Measurements from ENCODE around the gene FHL1. TPM values are rescaled to one million over a fixed set of nuclear protein-coding genes. Genes with fewer than 3 reads are reported as not detected.

Gene FHL1
- total RNA-seq, 1 donor from 2014 or later: 26.8 TPM

DNA sequence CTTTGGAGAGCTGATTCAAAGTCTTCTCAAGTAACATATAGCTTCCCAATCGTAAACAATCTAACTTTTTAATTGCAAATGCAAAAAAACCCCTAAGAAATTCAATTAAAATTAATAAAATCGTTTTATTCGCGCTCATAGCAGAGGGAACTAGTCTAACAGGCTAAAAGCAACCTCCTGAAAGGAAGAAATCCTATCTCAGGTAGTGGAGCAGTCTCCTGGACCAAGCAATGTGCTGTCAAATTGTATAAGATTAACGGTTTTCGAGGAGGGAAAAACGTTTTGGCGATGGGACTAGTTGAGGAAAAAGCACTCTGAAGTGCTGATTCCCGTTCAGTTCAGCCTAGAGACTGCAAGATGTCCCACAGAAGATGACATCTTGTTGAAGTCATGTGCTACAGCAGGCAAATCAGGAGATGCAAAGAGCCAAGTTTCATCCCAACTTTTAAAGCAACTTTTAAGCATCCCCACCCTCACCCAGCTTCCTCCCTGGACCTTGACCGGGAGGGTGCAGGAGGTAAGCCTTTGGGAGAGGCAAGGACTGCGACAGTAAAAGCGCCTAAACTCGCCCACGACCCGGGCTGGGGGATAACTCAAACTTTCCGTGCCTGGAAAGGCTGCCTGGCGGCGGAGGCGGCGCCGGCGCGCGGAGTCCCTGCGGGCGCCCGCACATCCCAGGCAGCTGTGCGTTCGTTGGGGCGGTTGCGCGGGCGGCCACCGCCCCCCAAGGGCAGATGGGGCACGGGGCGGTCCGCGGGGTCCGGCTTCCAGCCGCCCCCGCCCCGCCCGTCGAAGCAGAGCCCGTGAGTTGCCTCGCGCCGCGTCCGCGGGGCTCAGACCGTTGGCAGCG, 103.1 kb downstream of the FHL1 start:
- peaks cover 1% of the 10 kb centered on the region for H3K27me3 Mint-ChIP-seq (ENCODE audit: low read depth)
- no peak for DNase-seq (ENCODE audit: low spot score in 2 of 2, unreplicated experiment in 2 of 2)
- H3K27ac Mint-ChIP-seq: no peak overlapping the region
- peaks cover 8% of the 10 kb centered on the region for H3K9me3 Mint-ChIP-seq
- H3K4me1 Mint-ChIP-seq: no peaks in the 10 kb centered on the region
- TF ChIP-seq, protein P1, sequence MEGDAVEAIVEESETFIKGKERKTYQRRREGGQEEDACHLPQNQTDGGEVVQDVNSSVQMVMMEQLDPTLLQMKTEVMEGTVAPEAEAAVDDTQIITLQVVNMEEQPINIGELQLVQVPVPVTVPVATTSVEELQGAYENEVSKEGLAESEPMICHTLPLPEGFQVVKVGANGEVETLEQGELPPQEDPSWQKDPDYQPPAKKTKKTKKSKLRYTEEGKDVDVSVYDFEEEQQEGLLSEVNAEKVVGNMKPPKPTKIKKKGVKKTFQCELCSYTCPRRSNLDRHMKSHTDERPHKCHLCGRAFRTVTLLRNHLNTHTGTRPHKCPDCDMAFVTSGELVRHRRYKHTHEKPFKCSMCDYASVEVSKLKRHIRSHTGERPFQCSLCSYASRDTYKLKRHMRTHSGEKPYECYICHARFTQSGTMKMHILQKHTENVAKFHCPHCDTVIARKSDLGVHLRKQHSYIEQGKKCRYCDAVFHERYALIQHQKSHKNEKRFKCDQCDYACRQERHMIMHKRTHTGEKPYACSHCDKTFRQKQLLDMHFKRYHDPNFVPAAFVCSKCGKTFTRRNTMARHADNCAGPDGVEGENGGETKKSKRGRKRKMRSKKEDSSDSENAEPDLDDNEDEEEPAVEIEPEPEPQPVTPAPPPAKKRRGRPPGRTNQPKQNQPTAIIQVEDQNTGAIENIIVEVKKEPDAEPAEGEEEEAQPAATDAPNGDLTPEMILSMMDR (IDR thresholded peaks at IDR 0.05; ENCODE audit: unreplicated experiment): no peak
- H3K36me3 Mint-ChIP-seq: no peaks in the 10 kb centered on the region
- H3K4me3 Mint-ChIP-seq: peak overlapping the region; percentile 70

DNA sequence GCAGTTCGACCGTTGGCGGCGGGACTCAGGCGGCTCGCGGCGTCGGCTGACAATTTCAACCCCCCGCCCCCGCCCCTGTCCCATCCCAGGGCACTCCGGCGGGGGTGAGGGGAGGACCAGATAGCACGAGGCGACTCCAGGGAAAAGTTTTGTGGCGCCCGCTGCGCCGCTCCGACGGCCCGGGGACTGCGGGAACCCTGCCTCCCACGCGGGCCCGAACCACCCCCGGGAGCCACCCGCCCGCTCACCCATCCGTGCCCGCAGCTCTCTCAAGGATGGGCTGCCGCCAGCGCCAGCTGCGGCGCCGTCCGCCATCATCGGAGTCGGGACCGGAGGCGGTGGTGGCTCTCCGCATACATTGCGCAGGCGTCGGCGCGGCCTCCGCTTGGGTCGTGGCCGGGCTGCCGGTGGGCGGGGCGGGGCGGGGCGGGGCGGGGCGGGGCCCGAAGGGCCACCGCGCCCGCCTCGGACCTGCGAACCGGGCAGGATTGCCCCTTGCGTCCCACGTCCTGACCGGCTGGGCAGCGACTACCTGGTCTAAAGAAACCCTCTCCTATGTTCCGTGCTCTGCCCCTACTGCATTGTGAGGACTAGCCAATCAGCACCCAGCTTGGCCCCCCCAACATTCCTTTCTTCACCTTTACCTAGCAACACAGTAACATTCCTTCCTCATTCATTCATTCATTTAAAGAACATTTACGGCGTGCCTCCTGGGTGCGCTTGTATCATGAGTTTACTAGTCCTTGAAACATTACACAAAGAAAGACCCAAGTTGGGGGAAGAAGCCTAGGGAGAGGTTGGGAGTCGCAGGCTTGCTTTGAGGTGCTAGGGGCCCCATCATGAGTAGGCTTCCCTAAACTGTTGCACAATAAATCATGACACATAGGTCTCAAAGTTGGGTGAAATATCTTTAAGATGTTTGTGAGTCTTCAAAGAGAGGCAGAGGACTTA, 104.0 kb downstream of the FHL1 start, which contains the start of gene MAP7D3:
MAP7D3 (minus strand) TSS at position 360 of the 951 bp plus-strand sequence; CDS start at position 318, 42 bp downstream.
- Mint-ChIP-seq H3K4me3 (peak within 1 kb of the TSS; percentile 80), H3K27me3 (ENCODE audit: low read depth) (peaks cover 5% of the 10 kb centered on the region), H3K4me1 (no peaks in the 10 kb centered on the region), H3K36me3 (no peaks in the 10 kb centered on the region), H3K9me3 (peaks cover 4% of the 10 kb centered on the region), H3K27ac (peak within 1 kb of the TSS; percentile 82)
- TF ChIP-seq, protein P1 (IDR thresholded peaks at IDR 0.05; ENCODE audit: unreplicated experiment): no peak
- peak; percentile 43 to 47 for DNase-seq (ENCODE audit: low spot score in 2 of 2, unreplicated experiment in 2 of 2)

DNA sequence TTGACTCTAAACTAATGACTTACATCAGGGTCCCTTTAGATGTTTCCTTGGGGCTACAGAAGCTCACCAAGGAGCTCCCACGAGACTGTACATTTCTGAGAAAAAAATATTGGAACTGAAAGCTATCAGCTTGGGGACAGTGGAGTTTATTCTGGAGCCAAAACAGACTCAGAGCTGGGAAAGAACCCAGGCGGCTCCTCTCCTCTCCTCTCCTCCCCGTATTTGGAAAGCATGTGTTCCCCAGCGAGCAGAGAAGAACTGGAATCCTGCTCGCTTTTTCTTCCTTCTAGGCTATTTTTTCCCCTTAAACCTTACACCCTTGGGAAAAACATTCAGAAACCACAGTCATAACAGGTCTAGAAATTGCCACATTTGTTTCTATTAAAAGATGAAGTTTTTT, 108.2 kb downstream of the FHL1 start:
- TF ChIP-seq, protein P1 (IDR thresholded peaks at IDR 0.05; ENCODE audit: unreplicated experiment): no peak
- peaks cover 5% of the 10 kb centered on the region for H3K27me3 Mint-ChIP-seq (ENCODE audit: low read depth)
- H3K9me3 Mint-ChIP-seq: peaks cover 6% of the 10 kb centered on the region
- H3K4me3 Mint-ChIP-seq: no peak overlapping the region
- H3K27ac Mint-ChIP-seq: no peak overlapping the region
- no peaks in the 10 kb centered on the region for H3K36me3 Mint-ChIP-seq
- H3K4me1 Mint-ChIP-seq: no peaks in the 10 kb centered on the region
- no peak for DNase-seq (ENCODE audit: low spot score in 2 of 2, unreplicated experiment in 2 of 2)

DNA sequence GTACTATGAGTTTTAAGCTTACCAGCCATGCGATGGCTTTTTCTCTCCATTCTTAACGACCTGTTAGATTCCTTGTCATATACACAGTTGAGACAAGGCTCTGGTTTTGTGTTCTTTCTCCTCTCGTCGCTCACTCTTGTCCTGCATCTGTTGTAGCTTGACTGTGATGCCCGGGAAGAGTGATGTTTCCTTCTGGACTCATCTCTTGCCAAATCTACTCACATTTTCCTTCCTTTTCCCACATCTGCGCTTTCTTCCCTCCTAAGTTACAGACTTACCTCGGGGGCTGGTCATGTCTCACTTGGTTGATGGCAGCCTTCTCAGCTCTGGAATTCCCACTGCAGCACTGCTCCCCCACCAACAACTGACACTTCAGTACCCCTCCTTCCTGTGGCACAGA, 108.7 kb downstream of the FHL1 start:
- no peaks in the 10 kb centered on the region for H3K36me3 Mint-ChIP-seq
- TF ChIP-seq, protein P1 (IDR thresholded peaks at IDR 0.05; ENCODE audit: unreplicated experiment): no peak
- no peak overlapping the region for H3K27ac Mint-ChIP-seq
- peaks cover 5% of the 10 kb centered on the region for H3K27me3 Mint-ChIP-seq (ENCODE audit: low read depth)
- H3K4me3 Mint-ChIP-seq: no peak overlapping the region
- H3K4me1 Mint-ChIP-seq: no peaks in the 10 kb centered on the region
- H3K9me3 Mint-ChIP-seq: peaks cover 6% of the 10 kb centered on the region
- no peak for DNase-seq (ENCODE audit: low spot score in 2 of 2, unreplicated experiment in 2 of 2)

DNA sequence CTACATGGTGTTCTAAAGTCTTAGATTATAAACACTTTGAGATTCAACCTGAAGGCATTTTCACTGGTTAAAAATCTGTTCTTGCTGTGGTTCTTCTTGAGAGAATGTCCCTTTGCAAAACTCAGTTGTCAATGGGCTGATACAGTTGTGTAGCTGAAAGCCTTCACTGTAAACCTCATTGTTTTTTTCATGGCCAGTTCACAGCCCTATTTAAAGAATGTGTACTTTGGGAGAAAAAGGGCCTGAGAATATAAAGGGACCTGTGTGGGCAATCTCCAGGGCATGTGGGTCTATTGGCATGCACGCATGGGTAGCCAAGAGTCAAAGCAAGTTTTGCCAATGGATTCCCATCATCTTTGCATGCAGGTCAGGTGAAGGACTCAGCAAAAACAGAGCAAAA, 111.6 kb downstream of the FHL1 start:
- Mint-ChIP-seq H3K4me3 (no peak overlapping the region), H3K36me3 (no peaks in the 10 kb centered on the region), H3K4me1 (no peaks in the 10 kb centered on the region), H3K27me3 (ENCODE audit: low read depth) (peaks cover 5% of the 10 kb centered on the region), H3K9me3 (peaks cover 4% of the 10 kb centered on the region), H3K27ac (no peak overlapping the region)
- TF ChIP-seq, protein P1 (IDR thresholded peaks at IDR 0.05; ENCODE audit: unreplicated experiment): no peak
- DNase-seq (ENCODE audit: low spot score in 2 of 2, unreplicated experiment in 2 of 2): no peak
